Measurements from ENCODE around the gene WIPF3.

GRCh38 chr7:29835718-29836117 lies 29.4 kb downstream of the WIPF3 start:
- TF ChIP-seq CTCF (conservative IDR thresholded peaks at IDR 0.05 in 1 of 2, IDR thresholded peaks at IDR 0.05 in 1 of 2; ENCODE audit: extremely low read depth in 1 of 2, insufficient read depth in 1 of 2, low read depth in 1 of 2, low read length in 2 of 2) (no peak), EZH2 (IDR thresholded peaks at IDR 0.05; ENCODE audit: borderline replicate concordance, low read length) (no peak)
